Transverse colon (tissue), 3 donors: ENCODE results near the gene AICDA.

Experiments
- POLR2A ChIP-seq: fragments of 450-650 bp; IDR thresholded peaks from one replicate; pipeline ENCODE4 v1.6.1; 2016; ENCODE audit warnings: antibody characterized with exemption, mild to moderate bottlenecking, moderate library complexity
- TF ChIP-seq, protein P1 (sequence below), 5 experiments: fragments of 200-600 bp in 3 of 5; fragments of 450-650 bp in 2 of 5; sonication (generic) in 3 of 5; IDR thresholded peaks; 1 replicate in 2 of 5; 2 replicates in 3 of 5; pipeline ENCODE4 v1.5.1; 2016 to 2017; ENCODE audit warnings: antibody characterized with exemption in 5 of 5, inconsistent platforms in 3 of 5, mild to moderate bottlenecking in 2 of 5, moderate library complexity in 1 of 5

- TF ChIP-seq, protein P1, sequence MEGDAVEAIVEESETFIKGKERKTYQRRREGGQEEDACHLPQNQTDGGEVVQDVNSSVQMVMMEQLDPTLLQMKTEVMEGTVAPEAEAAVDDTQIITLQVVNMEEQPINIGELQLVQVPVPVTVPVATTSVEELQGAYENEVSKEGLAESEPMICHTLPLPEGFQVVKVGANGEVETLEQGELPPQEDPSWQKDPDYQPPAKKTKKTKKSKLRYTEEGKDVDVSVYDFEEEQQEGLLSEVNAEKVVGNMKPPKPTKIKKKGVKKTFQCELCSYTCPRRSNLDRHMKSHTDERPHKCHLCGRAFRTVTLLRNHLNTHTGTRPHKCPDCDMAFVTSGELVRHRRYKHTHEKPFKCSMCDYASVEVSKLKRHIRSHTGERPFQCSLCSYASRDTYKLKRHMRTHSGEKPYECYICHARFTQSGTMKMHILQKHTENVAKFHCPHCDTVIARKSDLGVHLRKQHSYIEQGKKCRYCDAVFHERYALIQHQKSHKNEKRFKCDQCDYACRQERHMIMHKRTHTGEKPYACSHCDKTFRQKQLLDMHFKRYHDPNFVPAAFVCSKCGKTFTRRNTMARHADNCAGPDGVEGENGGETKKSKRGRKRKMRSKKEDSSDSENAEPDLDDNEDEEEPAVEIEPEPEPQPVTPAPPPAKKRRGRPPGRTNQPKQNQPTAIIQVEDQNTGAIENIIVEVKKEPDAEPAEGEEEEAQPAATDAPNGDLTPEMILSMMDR (IDR thresholded peaks at IDR 0.05): no peak
- no peak for TF ChIP-seq POLR2A
Observed at GRCh38 chr12:8628731-8629130, 16.1 kb upstream of the AICDA start.
